ENCODE data around the gene SYTL2. TPM values are rescaled to one million over a fixed set of nuclear protein-coding genes. Genes with fewer than 3 reads are reported as not detected.

SYTL2 gene
- total RNA-seq, 2 donors from 2014 or later = 1.7 to 3.4 TPM

DNA sequence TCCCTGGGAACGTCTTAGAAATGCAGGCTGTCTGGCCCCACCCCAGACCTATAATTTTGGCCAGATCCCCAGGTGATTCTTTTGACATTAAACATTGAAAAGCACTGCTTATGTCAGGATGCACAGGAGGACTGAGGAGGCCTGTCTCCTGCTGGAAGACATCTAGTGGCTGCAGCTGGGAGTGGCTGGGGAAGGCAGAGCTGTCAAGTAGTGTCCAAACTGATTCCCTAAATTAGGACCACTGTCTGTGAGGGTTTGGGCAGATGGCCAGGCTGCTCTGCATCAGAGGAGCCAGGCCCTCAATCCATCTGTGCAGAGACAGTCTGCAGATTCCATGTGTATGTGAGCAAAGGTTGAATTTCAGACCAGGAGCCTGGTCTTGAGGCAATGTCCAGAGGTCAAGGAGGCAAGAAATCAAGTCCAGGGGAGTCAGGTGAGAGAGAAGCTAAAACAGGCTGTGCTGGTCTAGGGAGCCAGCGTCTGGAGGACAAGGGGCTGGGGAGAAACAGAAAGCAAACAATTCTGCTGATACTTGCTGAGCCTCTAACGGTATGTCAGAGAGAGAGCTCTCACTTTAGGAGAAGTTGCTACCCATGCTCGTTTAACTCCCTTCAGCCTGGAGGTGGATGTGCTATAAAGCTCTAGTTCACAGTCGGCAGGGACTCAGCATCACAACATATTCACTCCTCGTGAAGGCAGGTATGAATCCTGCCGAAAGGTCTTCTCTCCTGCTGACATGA lies 15.3 kb upstream of the SYTL2 start:
- H3K9me3 ChIP-seq (ENCODE audit: control insufficient read depth, low read length) = no peaks in the 10 kb centered on the region
- peak; percentile 81 for DNase-seq
- H3K4me1 ChIP-seq (ENCODE audit: control insufficient read depth, insufficient read depth, low read length) = no peaks in the 10 kb centered on the region
- H3K9ac ChIP-seq (ENCODE audit: extremely low read depth, low read length, poor library complexity, severe bottlenecking) = no peak overlapping the region
- peaks cover 14% of the 10 kb centered on the region for H3K27me3 Mint-ChIP-seq (ENCODE audit: insufficient read depth)
- peaks cover 5% of the 10 kb centered on the region for H3K27me3 ChIP-seq (ENCODE audit: control insufficient read depth, insufficient read depth, low read length, poor library complexity, severe bottlenecking)
- no peaks in the 10 kb centered on the region for H3K36me3 ChIP-seq (ENCODE audit: control insufficient read depth, insufficient read depth, low read length)
- H3K27ac ChIP-seq (ENCODE audit: low read depth, low read length) = no peak overlapping the region
- no peaks in the 10 kb centered on the region for H3K9me3 Mint-ChIP-seq
- no peak overlapping the region for H3K4me3 Mint-ChIP-seq
- H3K27ac Mint-ChIP-seq = no peak overlapping the region
- TF ChIP-seq CTCF (conservative IDR thresholded peaks at IDR 0.05) = peak; percentile 77
- no peak overlapping the region for H3K4me3 ChIP-seq (ENCODE audit: low read length)
- 83% methylated on average over 5 to 7 of the region's 7 CpGs for WGBS, 2 experiments (ENCODE audit: insufficient coverage in 1 of 2, insufficient read length in 1 of 2)
- H3K36me3 Mint-ChIP-seq (ENCODE audit: low read depth) = no peaks in the 10 kb centered on the region
- peaks cover 6% of the 10 kb centered on the region for H3K4me1 Mint-ChIP-seq

- no peak overlapping the region for H3K4me3 ChIP-seq (ENCODE audit: low read length)
- DNase-seq = no peak
- no peak overlapping the region for H3K4me3 Mint-ChIP-seq
- no peak overlapping the region for H3K27ac Mint-ChIP-seq
- no peaks in the 10 kb centered on the region for H3K4me1 ChIP-seq (ENCODE audit: control insufficient read depth, insufficient read depth, low read length)
- no peaks in the 10 kb centered on the region for H3K9me3 Mint-ChIP-seq
- no peak overlapping the region for H3K27ac ChIP-seq (ENCODE audit: low read depth, low read length)
- peaks cover 5% of the 10 kb centered on the region for H3K27me3 ChIP-seq (ENCODE audit: control insufficient read depth, insufficient read depth, low read length, poor library complexity, severe bottlenecking)
- no peak for TF ChIP-seq CTCF (conservative IDR thresholded peaks at IDR 0.05)
- 69% methylated on average over 3 of the region's 3 CpGs; no CpG with 5 or more reads in 1 of the 2 experiments for WGBS, 2 experiments (ENCODE audit: insufficient coverage in 1 of 2, insufficient read length in 1 of 2)
- no peaks in the 10 kb centered on the region for H3K36me3 Mint-ChIP-seq (ENCODE audit: low read depth)
- no peaks in the 10 kb centered on the region for H3K9me3 ChIP-seq (ENCODE audit: control insufficient read depth, low read length)
- peaks cover 16% of the 10 kb centered on the region for H3K27me3 Mint-ChIP-seq (ENCODE audit: insufficient read depth)
- H3K36me3 ChIP-seq (ENCODE audit: control insufficient read depth, insufficient read depth, low read length) = no peaks in the 10 kb centered on the region
- no peak overlapping the region for H3K9ac ChIP-seq (ENCODE audit: extremely low read depth, low read length, poor library complexity, severe bottlenecking)
- H3K4me1 Mint-ChIP-seq = peaks cover under 1% of the 10 kb centered on the region
Measured at GRCh38 chr11:85825616-85826015, 14.7 kb upstream of the SYTL2 start.

- no peaks in the 10 kb centered on the region for H3K4me1 Mint-ChIP-seq
- no peaks in the 10 kb centered on the region for H3K36me3 Mint-ChIP-seq (ENCODE audit: low read depth)
- Histone ChIP-seq H3K27me3 (ENCODE audit: control insufficient read depth, insufficient read depth, low read length, poor library complexity, severe bottlenecking) (peaks cover 7% of the 10 kb centered on the region), H3K9me3 (ENCODE audit: control insufficient read depth, low read length) (no peaks in the 10 kb centered on the region), H3K36me3 (ENCODE audit: control insufficient read depth, insufficient read depth, low read length) (no peaks in the 10 kb centered on the region), H3K27ac (ENCODE audit: low read depth, low read length) (no peak overlapping the region), H3K4me3 (ENCODE audit: low read length) (no peak overlapping the region), H3K9ac (ENCODE audit: extremely low read depth, low read length, poor library complexity, severe bottlenecking) (no peak overlapping the region), H3K4me1 (ENCODE audit: control insufficient read depth, insufficient read depth, low read length) (no peaks in the 10 kb centered on the region)
- peaks cover 10% of the 10 kb centered on the region for H3K27me3 Mint-ChIP-seq (ENCODE audit: insufficient read depth)
- WGBS, 2 experiments (ENCODE audit: insufficient coverage in 1 of 2, insufficient read length in 1 of 2) = 82 to 100% methylated on average over 1 to 2 of the region's 2 CpGs
- H3K27ac Mint-ChIP-seq = no peak overlapping the region
- no peaks in the 10 kb centered on the region for H3K9me3 Mint-ChIP-seq
- DNase-seq = no peak
- H3K4me3 Mint-ChIP-seq = no peak overlapping the region
- no peak for TF ChIP-seq CTCF (conservative IDR thresholded peaks at IDR 0.05)
Measured at GRCh38 chr11:85823816-85824215, 12.9 kb upstream of the SYTL2 start.

All from endodermal cell (in vitro differentiated cells).